HG03139 (cell line): ENCODE measurements around the gene LDLRAD3.

ENCODE experiments used
- ATAC-seq: cut with Tn5 transposase; IDR thresholded peaks from one replicate; pipeline ENCODE4 v1.9.1; 2021; ENCODE audit not compliant: unreplicated experiment

Gene LDLRAD3

DNA sequence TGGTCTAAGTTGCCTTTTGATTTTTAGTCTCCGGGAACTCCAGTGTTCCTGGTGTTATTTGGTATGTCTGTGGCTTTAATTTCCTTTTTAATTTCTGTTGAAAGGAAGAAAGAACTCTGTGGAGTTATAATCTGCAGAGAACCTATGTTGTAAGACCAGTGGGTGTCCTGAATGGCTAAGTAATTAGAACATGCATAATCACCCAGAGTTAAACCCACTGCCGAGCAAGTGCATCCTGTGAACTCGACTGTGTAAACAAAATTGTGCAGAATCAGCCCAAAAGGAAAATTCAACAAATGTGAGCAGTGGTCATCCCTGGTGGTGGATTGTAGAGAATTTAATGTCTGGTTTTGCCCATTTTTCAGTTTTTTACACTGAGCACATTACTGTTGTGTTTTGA is 182.8 kb downstream of the LDLRAD3 start:
- ATAC-seq, result no peak

DNA sequence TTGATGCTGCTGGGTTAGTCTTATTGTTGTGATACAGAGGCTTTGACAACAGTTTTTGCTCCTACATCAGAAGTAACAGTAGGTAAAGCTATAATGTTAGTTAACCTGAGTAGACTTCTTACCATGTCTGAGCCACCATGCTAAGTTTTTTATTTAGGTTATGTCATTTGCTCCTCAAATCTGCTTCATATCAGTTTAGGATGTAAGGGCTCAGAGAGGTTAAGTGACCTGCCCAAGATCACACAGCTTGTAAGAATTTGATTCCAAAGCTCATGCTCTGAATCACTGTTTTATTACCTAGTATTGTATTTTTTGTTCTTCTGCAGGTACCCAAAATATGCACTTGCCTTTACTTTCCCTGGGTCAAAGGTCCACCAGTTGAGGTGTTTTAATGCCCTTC is 183.7 kb downstream of the LDLRAD3 start:
- no peak for ATAC-seq

DNA sequence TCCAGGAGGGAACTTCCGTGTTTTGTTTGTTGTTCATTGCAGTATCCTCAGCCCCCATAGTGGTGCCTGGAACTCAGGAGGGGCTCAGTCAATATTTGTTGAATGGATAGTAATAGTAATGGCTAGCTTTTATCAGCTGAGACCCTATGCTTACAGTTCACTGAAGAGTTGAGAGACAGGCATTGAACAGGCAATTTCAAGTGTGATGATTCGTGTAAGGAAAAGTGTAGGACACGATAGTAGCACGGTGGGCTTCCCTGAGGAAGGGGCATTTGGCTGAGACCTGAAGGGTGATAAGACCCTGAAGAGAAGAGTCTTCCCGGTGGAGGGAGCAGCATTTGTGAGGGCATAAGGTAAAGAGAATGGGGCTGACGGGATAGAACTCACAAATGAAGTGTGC is 186.1 kb downstream of the LDLRAD3 start:
- no peak for ATAC-seq

DNA sequence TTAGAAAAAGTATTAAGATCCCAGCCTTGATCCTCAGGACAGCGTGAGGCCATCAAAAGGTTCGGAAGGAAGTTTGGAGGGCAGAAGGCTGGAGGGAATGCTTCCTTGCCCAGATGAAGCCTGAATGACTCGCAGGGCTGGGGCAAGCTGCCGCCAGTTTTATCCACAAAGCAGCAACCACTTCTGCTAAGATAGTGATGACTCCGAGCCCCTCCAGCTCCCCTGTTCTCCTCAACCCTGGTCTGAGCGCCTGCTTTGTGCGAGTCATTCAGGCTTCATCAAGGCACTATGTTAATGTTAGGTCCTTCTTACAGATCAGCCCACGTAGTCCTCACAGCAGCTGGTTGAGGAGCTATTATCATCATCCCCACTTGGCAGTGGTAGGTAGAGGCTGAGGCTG is 186.5 kb downstream of the LDLRAD3 start:
- ATAC-seq, result no peak

DNA sequence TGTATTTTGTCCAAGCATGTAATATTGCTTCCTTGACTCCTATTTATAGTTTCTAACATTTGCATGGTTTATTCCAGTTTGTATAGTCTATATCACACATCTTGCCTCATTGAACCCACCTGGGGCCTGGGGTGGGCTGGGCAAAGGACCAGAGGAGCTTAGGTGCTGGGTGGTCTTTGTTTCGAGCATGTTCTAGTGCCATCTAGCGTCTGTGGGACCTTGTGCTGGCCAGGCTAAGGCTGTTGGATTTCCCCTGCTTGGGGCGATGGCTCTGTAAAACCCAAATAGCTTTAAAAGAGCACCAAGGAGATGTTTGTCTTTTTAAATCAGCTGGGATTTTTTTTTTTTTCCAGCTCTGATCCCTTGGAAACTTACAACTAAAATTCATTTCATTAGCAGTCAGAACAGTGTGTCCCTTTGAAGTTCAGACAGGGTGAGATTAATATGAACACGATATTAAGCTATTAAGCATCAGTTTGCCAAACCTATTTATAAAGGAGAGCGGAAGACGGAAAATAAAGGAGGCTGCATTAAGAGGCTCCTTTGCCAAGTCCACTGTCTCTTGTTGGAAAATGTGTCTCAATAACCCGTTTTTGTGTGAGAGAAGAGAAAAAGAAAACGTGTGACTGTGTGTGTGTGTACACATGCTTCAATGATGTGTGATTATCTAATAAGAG is 188.0 kb downstream of the LDLRAD3 start:
- ATAC-seq, result no peak

DNA sequence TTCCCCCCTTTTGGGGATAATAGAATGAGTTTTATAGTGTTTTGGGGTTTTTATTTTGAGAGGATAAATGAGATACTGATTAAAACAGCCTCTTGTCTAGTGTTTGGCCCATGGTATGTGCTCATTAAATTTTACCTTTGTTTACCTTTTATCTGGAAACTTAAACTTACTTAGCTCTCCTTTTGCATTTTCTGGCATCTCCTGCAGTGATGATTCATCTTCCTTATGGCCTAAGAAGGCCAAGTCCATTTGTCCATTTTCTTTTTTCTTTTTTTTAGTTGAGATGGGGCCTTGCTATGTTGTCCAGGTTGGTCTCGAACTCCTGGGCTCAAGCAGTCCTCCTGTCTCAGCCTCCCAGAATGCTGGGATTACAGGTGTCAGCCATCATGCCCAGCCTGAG is 189.1 kb downstream of the LDLRAD3 start:
- no peak for ATAC-seq

DNA sequence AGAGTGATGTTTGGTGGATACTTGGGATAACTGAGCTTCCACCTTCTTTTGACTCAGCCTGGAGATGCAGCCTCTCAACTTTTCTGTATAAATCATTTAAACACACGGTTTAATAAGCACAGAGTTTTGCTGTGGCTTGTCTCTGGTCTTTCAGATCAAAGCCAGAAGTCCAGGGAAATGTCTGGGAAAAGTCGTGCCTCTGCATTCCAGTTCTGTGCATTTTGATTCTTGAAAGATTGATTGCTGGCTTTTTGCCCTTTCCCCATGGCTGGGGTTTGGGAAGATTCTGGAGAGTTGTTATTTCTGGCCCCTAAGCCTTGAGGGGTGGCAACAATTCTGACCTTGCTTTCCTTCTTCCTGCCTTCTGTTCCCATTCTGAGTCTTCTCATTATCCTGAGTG is 191.2 kb downstream of the LDLRAD3 start:
- ATAC-seq, result no peak

DNA sequence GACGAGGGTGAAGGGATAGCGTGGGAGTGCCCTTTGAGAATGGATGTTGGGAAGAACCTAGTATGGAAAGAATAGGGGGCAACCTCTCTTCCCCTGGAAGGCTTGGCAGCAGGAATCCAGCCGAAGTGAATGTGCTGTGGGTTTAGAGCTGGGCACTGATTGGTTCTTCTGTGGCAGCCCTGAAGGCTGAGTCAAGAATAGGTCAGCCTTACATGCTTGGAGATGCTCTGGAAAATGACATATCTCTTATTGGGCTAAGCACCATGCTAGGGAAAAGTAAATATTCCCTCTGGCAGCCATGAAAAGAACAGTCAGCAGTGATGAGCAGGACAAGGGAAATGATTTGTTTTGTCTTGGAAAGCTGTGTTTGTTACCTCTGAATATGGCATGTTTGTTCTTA is 195.9 kb downstream of the LDLRAD3 start:
- no peak for ATAC-seq

DNA sequence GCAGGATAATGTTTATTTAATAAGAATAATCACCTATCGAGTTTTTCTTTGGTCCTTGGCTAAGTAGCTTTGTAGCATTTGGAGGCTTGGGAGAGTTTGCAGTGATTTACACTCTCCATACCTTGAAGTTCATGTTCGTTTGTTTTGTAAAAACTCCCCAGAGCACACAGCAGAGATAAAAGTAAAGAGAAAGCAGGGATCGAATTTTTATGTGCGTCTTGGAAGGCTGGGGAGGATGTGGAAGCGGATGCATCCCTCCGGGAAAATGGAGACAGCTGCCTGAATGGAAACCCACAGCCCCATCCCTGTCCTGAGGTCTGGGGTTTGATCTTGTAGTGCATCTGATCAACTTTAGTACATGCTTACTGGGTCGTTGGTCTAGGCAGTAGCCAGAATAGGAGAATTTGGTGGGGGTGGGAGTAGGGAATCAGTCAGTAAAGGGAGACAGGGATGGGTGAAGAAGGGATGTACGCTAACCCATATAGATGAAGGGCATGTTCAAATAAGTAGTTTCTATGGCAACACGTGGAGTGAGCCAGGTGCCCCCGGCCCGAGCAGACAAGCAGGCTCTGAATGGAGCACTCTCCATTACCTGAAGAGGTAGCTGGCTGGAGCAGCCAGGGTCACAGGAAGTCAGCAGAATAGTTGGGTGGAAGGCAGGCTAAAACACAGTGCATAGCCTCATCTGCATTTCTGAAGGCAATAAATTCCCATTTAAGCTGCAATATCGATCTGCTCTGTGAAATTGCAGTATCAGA is 197.5 kb downstream of the LDLRAD3 start:
- ATAC-seq, result no peak

DNA sequence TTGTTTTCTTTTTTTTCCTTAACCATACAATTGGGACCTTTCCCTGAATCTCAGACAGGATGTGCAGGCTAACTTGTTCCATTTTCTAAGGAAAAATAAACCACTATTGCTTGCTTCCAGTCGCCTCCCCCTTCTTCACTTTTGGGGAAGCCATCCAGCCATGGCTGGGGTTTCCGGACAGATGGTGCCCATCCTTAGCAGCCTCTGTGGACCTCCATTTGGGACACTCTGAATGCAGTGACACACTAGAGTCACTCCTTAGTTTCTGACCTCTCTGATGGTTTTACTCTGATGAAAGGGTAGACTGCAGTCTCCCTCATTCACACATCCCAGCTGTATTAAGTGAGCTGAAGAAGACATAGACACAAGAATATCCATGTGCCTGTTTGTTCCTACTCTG is 198.1 kb downstream of the LDLRAD3 start:
- ATAC-seq, result no peak

DNA sequence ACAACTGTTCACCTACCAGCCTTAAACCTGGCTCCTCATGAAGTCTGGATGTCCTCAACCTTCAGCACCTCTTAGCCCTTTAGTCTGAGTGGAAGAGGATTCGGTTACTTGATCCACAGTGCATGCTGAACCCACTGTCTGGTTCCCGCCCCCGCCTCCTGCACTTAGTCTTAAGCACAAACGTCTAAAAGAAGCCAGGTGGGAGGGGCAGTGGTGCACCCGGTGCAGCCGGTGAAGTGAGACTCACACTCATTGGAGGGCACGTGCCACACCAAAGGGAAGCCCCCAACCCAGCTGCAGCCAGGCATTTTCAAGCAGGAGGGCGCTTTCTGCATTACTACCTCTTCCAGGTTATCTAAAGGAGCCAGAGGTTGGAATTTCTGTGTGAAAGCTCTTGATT is 198.6 kb downstream of the LDLRAD3 start:
- ATAC-seq, result no peak

DNA sequence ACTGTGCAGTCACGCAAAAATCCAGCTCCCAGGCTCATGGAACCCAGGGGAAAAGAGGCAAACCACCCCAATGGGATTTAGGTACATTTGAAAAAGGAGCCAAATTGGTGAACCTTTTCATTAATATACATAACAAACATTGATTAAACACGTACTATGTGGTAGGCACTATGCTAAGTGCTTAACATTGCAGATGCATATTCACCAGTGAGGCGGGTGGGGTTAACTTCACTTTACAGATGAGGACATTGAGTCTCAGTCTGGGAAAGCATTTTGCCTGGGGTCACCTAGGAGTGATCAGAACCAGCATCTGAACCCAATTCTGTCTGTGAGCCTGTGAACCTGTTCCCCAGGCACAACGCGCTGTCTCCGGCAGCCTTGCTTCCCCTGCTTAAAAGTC is 199.0 kb downstream of the LDLRAD3 start:
- ATAC-seq, result no peak

DNA sequence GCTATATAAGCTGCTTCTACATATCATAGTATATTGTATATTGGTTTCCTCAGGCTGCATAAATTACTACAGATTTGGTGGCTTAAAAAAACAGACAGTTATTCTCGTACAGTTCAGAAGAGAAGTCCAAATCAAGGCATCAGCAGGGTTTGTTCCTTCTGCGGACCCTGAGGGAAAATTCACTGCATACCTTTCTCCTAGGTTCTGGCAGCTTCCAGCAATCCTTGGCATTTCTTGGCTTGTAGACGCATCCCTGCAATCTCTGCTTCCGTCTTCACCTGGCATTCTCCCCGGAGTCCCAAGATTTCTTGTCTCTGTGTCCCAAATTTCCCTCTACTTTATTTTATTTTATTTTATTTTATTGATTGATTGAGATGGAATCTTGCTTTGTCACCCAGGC is 202.6 kb downstream of the LDLRAD3 start:
- no peak for ATAC-seq

DNA sequence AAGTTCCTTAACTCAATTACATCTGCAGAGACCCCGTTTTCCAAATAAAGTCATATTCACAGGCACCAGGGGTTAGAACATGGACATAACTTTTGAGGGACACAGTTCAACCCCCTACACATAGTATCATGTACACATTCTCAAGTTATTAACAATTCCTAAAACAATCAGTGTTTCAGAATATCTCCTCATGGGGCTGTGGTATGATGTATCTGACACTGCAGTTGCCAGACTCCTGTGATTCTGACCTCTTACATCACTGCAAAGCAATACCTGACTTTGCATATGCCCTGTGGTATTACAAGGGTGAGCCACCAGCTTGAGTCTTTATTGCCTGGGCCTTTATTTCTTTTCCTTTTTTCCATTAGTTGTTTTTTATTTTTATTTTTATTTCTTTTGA is 203.6 kb downstream of the LDLRAD3 start:
- ATAC-seq, result no peak

DNA sequence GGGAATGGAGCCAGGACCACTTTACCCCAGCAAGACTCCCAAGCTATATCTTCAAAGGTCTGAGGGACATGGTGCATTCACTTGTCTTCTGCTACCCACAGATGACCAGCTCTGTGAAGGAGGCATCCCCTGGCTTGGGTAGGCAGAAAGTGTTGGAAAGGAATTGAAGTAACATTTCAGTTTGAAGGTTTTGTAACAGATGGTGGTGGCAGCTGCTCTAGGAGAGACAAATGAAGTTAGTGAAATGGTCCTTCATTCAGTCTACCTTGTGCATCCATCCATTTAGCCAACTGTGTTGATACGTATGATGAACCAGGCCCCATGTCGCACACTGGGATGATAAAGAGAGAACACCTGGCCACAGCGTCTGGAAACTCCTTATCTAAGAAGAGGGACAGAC is 204.8 kb downstream of the LDLRAD3 start:
- no peak for ATAC-seq

DNA sequence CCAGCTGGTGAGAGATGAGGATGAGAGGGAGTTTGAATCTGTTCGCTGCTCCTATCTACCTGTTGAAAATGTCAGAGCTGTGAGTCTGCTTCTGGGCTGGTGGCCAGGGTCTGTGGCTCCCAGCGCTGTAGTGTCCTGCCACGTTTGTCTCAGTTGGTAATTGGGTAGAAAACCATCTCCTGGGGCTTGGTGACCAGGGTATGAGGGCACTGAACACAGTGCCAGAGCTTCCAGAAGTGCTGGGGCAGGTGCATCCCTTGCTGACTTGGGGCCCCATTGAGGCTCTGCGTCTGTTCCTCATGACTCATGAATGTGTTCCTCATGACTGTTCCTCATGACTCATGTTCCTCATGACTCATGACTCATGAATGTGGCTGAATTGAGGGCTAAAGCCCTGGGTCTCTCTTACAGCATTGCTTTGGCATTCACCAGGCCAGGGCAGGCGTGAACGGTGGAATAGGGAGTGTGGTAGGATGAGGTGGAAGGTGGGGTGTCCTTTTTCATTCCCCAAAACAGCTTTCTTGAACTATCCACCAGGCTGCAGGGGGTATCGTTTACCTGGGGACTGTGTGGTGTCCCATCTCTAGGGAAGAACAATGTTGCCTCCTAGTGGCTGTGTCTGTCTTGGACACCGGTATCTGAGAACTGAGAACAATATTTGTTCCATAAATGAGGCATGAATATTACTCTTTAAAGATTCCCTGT is 205.8 kb downstream of the LDLRAD3 start:
- peak; percentile 75 for ATAC-seq

DNA sequence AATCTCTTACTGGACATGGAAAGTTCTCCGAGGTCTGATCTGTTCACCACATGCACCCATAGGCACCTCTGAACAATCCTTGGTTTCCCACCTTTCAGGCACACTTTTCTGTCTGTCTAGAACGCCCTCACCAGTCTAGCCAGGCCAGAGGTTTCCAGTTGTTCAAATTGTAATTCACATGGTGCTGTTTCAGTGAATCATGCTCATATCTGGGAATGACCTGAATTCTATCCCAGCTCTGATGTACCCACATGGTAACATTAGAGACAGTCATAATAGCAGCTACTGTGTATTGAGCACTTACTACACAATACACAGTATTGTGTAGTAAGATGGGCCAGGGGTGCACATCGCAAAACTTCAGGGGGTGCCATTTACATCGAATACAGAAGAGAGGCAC is 207.1 kb downstream of the LDLRAD3 start:
- ATAC-seq, result no peak

DNA sequence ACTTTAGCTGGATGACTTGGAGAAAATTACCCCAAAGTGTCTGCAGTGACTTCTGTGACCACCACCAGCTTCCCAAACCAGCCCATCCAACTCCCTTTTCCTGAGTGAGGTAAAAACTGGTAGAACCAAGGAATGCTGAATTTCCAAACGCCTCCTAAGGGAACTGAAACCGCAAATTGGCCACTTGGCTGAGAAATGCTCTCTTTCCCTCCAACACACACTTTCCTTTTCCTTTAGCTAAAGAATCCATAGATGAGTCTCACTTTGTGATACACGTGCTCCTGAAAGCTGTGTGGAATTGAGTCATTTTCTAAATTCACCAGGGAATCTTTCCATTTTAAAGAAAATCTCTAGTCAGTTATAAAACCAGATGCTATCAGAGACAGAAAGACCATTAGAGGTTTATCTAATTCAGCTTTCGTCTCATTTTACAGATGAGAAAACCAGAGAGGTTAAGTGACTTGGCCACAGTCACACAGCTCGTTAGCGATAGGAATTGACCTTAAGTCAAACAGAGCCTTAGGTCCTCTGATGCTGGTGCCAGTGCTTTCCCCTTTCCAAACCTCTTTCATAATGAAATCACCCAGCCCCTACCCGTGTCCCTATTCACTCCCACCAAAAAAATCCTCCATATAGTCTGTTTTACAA is 208.2 kb downstream of the LDLRAD3 start:
- no peak for ATAC-seq

DNA sequence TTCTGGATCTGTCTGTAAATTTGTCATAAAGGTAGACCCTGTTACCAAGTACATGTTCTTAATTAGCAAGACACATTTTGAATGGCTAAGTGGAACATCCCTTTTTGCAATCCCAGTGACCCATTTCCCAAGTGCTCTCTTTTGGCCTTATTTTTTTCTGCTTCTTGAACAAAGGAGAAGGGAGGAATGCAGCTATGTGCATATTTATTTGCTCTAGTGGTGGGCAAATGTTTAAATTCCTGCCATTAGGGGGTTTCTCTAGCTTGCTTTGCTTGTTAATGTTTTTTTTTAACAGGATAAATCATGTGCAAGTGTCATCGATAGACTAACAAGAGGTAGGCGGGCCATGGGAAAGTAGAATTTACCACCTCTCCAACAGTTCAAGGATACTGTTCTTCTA is 209.7 kb downstream of the LDLRAD3 start:
- no peak for ATAC-seq

DNA sequence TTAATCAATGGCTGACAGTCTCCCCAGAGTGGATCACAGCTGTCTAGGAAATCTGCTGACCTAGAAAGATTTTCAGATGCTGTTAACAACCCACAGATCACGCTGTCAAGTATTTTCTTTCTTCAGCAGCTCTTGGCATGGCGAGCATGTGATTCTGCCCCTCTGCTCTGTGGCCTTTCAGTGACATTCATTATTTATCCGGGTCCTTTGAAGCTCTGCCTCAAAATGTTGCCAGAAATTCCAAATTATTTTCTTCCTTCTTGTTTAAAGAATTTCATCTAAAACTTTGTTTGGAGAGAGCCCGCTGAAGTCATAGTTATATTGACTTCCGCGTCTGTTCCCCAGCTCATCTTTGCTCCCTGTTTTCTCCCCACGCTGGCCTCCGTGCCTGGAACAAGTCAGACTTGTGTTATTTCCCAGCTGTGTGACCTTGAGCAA is 211.3 kb downstream of the LDLRAD3 start:
- ATAC-seq, result no peak

DNA sequence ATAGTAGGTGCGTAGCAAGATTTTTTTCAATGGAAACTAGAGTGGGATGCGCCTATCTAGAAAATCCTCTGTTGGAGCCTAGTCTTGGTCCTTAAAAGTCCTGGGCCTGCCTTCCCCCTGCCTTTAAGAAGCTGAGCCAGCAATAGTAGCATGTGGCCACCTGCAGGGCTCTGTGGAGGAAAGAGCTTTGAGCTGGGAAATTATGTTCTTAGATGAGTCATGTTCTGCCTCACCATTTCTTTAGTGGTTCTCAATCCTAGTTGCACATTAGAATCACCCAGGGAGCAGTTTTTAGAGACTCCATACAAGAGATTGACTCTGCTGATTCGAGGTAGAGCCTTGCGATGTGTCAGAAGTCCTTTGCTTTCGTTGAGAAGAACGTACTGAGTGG is 211.9 kb downstream of the LDLRAD3 start:
- no peak for ATAC-seq
